NB4 (cell line): ENCODE results near the gene TSTD2.
A peak's percentile ranks its signal among the peaks of the same experiment; 100 is the strongest.

Source experiments
- DNase-seq: peaks from one replicate; pipeline ENCODE4 v3.0.0; 2010; ENCODE audit warnings: low read depth
- H3K4me3 ChIP-seq: one replicate; pipeline ENCODE4 v1.5.1; 2011; ENCODE audit warnings: mild to moderate bottlenecking, low read depth, low read length, moderate library complexity
- MYC ChIP-seq: IDR thresholded peaks from 2 replicates; pipeline ENCODE4 v1.6.1; 2011; ENCODE audit warnings: low read depth, low read length
- POLR2A ChIP-seq: IDR thresholded peaks from 2 replicates; pipeline ENCODE4 v1.6.1; 2011; ENCODE audit warnings: mild to moderate bottlenecking; ENCODE audit not compliant: insufficient read length; ENCODE audit errors: extremely low read depth
- TF ChIP-seq, protein P1 (sequence below): IDR thresholded peaks from 2 replicates; pipeline ENCODE4 v1.6.1; 2011; ENCODE audit warnings: low read depth, low read length
- TF ChIP-seq, protein P2 (sequence below): IDR thresholded peaks from one replicate; pipeline ENCODE4 v1.5.1; 2012; ENCODE audit warnings: low read depth, low read length

The TSTD2 gene

DNA sequence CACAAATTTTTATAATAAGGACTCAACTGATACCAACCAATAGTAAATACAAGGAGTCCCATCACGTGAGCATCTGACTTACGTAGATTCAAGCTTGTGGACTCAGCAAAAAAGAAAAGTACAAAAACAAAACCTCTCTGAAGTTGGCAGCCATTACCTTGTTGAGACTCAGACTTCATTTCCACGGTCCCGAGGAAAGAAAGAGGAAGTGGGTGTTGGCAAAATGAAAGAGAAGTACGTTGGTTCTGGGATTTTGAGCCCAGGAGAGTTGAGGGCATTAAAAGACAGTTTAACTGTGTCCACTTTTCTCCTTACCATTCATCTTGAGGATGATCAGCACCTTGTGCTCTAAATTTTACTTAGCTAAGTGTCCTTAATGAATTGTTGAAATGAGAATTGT lies 27.2 kb upstream of the TSTD2 start:
- DNase-seq: peak; percentile 23

DNA sequence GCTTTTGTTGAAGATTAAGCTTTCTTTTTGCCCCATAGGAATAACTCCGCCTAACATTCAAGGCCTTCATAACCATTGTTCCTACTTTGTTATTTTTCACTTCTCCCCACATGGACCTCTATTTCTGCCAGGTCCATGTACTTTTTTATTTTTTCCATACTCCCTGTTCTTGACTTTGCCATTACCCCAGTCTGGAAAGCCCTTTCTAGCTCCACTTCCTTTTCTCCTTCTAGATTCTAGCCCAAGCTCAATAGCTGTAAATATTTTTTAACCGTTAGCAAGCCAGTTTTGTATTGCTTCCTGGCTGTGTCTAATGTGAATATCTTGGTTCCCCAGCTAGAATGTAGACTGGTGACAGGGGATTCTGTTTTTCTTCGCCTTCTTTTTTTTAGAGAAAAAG lies 26.6 kb upstream of the TSTD2 start:
- TF ChIP-seq, protein P1, sequence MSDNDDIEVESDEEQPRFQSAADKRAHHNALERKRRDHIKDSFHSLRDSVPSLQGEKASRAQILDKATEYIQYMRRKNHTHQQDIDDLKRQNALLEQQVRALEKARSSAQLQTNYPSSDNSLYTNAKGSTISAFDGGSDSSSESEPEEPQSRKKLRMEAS: no peak
- TF ChIP-seq POLR2A: no peak
- DNase-seq: no peak

More for the DNA sequence above, 27.2 kb upstream of the TSTD2 start:
- H3K4me3 ChIP-seq: no peak overlapping the region
- TF ChIP-seq POLR2A (no peak), MYC (no peak)
- TF ChIP-seq, protein P2, sequence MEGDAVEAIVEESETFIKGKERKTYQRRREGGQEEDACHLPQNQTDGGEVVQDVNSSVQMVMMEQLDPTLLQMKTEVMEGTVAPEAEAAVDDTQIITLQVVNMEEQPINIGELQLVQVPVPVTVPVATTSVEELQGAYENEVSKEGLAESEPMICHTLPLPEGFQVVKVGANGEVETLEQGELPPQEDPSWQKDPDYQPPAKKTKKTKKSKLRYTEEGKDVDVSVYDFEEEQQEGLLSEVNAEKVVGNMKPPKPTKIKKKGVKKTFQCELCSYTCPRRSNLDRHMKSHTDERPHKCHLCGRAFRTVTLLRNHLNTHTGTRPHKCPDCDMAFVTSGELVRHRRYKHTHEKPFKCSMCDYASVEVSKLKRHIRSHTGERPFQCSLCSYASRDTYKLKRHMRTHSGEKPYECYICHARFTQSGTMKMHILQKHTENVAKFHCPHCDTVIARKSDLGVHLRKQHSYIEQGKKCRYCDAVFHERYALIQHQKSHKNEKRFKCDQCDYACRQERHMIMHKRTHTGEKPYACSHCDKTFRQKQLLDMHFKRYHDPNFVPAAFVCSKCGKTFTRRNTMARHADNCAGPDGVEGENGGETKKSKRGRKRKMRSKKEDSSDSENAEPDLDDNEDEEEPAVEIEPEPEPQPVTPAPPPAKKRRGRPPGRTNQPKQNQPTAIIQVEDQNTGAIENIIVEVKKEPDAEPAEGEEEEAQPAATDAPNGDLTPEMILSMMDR: no peak
- TF ChIP-seq, protein P1: no peak

DNA sequence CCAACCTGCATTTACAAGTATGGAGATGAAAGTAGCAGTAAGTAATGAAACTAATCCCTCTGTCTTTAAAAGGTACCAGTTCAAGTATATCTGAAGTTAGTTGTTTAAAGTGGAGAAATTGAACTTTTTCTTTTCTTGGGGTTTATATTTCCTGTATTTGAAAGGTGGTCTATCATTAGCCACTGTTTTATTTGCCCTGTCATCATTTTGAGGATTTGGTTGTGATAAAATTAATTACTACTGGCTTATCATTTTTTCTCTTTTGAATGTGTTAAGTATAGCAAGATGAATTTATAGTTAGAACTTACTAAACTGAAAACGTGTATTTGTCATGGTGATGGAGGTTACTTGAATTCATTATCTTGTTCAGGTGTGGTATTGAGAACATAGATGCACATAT lies 25.5 kb upstream of the TSTD2 start:
- TF ChIP-seq, protein P1: no peak
- no peak for TF ChIP-seq POLR2A
- TF ChIP-seq, protein P2: no peak
- no peak for TF ChIP-seq MYC
- no peak overlapping the region for H3K4me3 ChIP-seq
- no peak for DNase-seq

More for the DNA sequence above, 26.6 kb upstream of the TSTD2 start:
- no peak overlapping the region for H3K4me3 ChIP-seq

DNA sequence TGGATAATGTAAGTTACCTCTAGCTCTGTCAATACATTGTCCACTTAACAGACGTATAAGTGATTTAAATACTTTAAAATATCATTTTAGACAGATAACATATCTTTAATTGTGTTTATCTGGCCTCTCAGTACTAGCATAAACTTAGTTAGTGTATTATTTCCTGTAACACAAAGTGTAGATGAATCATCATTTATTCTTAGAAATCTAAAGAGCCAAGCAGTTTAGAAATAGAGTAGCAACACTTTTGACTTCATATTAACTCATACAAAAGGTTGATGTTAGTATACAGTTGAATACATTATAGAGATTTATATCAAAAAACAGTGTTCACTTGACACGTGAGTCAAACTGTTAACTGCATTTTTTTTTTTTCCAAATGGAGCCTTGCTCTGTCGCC lies 18.5 kb upstream of the TSTD2 start:
- TF ChIP-seq, protein P2: no peak
- TF ChIP-seq MYC: no peak
- DNase-seq: no peak

DNA sequence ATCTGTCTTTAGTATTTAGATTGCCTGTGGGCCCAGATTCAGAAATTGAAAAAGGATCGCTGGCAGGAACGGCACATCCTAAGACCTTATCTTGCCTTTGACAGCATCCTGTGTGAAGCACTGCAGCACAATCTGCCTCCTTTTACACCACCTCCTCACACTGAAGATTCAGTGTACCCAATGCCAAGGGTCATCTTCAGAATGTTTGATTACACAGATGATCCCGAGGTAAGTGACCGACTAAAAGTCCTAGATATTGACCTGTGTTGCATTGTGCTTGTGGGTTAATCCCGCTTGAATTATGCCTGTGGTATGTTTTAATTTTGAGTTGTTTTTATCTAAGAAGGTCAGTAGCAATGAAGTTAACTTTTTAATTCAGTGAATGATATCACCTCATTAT lies 14.8 kb upstream of the TSTD2 start:
- TF ChIP-seq, protein P1: no peak
- TF ChIP-seq MYC (no peak), POLR2A (no peak)
- TF ChIP-seq, protein P2: no peak
- H3K4me3 ChIP-seq: no peak overlapping the region
- DNase-seq: no peak

More for the DNA sequence above, 18.5 kb upstream of the TSTD2 start:
- no peak overlapping the region for H3K4me3 ChIP-seq

DNA sequence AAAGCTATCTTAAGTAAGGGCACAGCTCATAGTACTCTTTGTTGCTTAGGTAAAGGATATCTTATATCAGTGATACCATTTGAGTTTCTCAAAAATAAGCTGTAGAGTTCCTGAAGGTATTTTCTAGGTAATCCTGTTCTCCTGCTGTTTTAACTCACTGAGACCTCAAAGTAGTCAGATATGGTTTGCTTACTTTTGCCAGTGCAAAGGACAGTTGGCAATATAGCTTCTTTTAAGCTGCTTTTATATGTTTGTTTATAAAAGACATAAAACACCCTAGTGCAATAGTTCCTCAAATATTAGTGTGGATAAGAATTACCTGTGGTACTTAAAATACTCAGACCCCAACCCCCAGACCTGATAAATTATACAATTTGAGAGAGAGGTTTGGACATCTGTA lies 12.6 kb upstream of the TSTD2 start:
- TF ChIP-seq MYC (no peak), POLR2A (no peak)
- TF ChIP-seq, protein P1: no peak
- TF ChIP-seq, protein P2: no peak
- no peak overlapping the region for H3K4me3 ChIP-seq
- DNase-seq: no peak
